Measurements from ENCODE around the gene LAMTOR4.

- no peak for TF ChIP-seq CTCF (IDR thresholded peaks at IDR 0.05)
- no peak for TF ChIP-seq POLR2A (IDR thresholded peaks at IDR 0.05)
These were observed 43.1 kb downstream of the LAMTOR4 start for GRCh38 chr7:100191775-100192174.
